ENCODE measurements around the gene EME1. TPM values are rescaled to one million over a fixed set of nuclear protein-coding genes. Genes with fewer than 3 reads are reported as not detected.

The EME1 gene
- total and polyA plus RNA-seq, 2 of the 4 experiments (the other 2 are of a cell fraction), result 9.1 to 9.4 TPM

DNA sequence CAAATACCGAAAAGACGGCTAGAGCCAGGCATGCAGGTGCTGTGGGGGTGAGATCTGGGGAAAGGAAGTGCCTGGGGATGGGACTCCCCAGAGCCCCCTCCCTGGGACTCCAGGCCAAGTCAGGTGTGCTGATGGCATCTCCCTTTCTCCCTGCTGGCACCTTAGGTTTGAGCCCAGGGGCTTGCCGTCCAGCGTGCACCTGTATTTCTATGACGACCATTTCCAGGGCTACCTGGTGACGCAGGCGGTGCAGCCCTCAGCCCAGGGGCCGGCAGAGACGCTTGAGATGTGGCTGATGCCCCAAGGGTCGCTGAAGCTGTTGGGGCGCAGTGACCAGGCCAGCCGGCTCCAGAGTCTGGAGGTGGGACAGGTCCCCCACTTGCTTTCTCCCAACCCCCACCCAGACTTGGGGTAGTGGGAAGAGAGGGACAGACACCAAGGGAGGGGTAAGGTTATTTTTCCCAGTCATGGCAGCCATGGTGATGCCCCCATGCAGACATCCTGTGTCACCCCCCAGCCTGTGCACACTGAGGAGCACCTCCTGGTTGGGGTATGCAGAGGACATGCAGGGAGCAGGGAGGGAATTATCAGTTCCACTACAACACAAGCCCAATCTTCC lies 16.0 kb upstream of the EME1 start:
- H3K79me1 ChIP-seq (ENCODE audit: low read depth in 1 of 2, low read length in 2 of 2), result peaks cover 3 to 15% of the 10 kb centered on the region in 2 experiments; a peak in 2 of 4 replicates
- BruUV-seq (replicated peaks), result no TSS peak
- in situ Hi-C loops (cut with MboI; ENCODE audit: low sequenced_read_pairs), result no loop called here
- no peak overlapping the region for H3K4ac ChIP-seq (ENCODE audit: low read depth, low read length)
- no peaks in the 10 kb centered on the region for H3K4me1 ChIP-seq (ENCODE audit: control insufficient read depth, insufficient read depth, low read length)
- no peak overlapping the region for H3K14ac ChIP-seq (replicated peaks; ENCODE audit: low read depth, low read length)
- no peak overlapping the region for H2AK9ac ChIP-seq (replicated peaks; ENCODE audit: low read depth, low read length, poor library complexity)
- no peak overlapping the region for H2BK15ac ChIP-seq (ENCODE audit: low read depth, low read length)
- H4K91ac ChIP-seq (ENCODE audit: insufficient read depth, low read depth, low read length), result no peak overlapping the region
- dilution Hi-C loops (cut with HindIII; ENCODE audit: low sequenced_read_pairs, unreplicated experiment), result no loop called here
- no peak overlapping the region for H3K27ac ChIP-seq (ENCODE audit: insufficient read depth, low read length)
- H2AFZ ChIP-seq (replicated peaks; ENCODE audit: low read length, poor library complexity), result no peak overlapping the region
- no peak for TF ChIP-seq POLR2A (IDR thresholded peaks at IDR 0.05; ENCODE audit: low read depth, low read length)
- TF ChIP-seq USF2 (IDR thresholded peaks at IDR 0.05; ENCODE audit: low read depth, low read length), result no peak
- no peak for TF ChIP-seq MAZ (IDR thresholded peaks at IDR 0.05; ENCODE audit: borderline replicate concordance, low read depth, low read length)
- no peak for TF ChIP-seq FOS (IDR thresholded peaks at IDR 0.05; ENCODE audit: low read depth, low read length)
- TF ChIP-seq RCOR1 (IDR thresholded peaks at IDR 0.05; ENCODE audit: insufficient replicate concordance, low read length), result no peak
- TF ChIP-seq BHLHE40 (IDR thresholded peaks at IDR 0.05; ENCODE audit: low read depth, low read length), result no peak
- TF ChIP-seq RFX5 (IDR thresholded peaks at IDR 0.05; ENCODE audit: low read depth, low read length), result no peak
- TF ChIP-seq CEBPB (IDR thresholded peaks at IDR 0.05; ENCODE audit: low read depth, low read length), result no peak
- no peak for TF ChIP-seq RAD21 (IDR thresholded peaks at IDR 0.05; ENCODE audit: low read length)
- no peak for TF ChIP-seq SMC3 (IDR thresholded peaks at IDR 0.05; ENCODE audit: low read depth, low read length)
- no peak for TF ChIP-seq NFE2L2 (IDR thresholded peaks at IDR 0.05; ENCODE audit: low read depth, low read length)
- no peak for TF ChIP-seq MAFK (IDR thresholded peaks at IDR 0.05; ENCODE audit: low read depth, low read length)
- TF ChIP-seq, protein P1, sequence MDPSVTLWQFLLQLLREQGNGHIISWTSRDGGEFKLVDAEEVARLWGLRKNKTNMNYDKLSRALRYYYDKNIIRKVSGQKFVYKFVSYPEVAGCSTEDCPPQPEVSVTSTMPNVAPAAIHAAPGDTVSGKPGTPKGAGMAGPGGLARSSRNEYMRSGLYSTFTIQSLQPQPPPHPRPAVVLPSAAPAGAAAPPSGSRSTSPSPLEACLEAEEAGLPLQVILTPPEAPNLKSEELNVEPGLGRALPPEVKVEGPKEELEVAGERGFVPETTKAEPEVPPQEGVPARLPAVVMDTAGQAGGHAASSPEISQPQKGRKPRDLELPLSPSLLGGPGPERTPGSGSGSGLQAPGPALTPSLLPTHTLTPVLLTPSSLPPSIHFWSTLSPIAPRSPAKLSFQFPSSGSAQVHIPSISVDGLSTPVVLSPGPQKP (IDR thresholded peaks at IDR 0.05; ENCODE audit: borderline replicate concordance, low read depth, low read length), result no peak
- TF ChIP-seq MXI1 (IDR thresholded peaks at IDR 0.05; ENCODE audit: borderline replicate concordance, low read depth, low read length), result no peak
- no peak for TF ChIP-seq CTCF (conservative IDR thresholded peaks at IDR 0.05; ENCODE audit: low read depth, low read length)
- TF ChIP-seq CHD1 (IDR thresholded peaks at IDR 0.05; ENCODE audit: low read depth, low read length), result no peak
- no peak overlapping the region for H2BK20ac ChIP-seq (ENCODE audit: low read depth, low read length)
- H3K4me3 ChIP-seq (ENCODE audit: insufficient read depth, low read depth, low read length), result no peak overlapping the region
- H3K27me3 ChIP-seq (ENCODE audit: control insufficient read depth, insufficient read depth, low read length), result no peaks in the 10 kb centered on the region
- no peak overlapping the region for H3K4me2 ChIP-seq (ENCODE audit: low read depth, low read length)
- no peak overlapping the region for H2BK5ac ChIP-seq (ENCODE audit: low read depth, low read length, poor library complexity, severe bottlenecking)
- no peak overlapping the region for H3K23ac ChIP-seq (ENCODE audit: low read depth, low read length)
- intact Hi-C loops (cut with micrococcal nuclease), result no loop called here
- no peak overlapping the region for H2AK5ac ChIP-seq (ENCODE audit: low read depth, low read length)
- ChIA-PET POLR2A (ENCODE audit: unreplicated experiment) (no interaction called here), CTCF (no interaction called here)
- H4K5ac ChIP-seq (ENCODE audit: low read depth, low read length), result no peak overlapping the region
- H3K36me3 ChIP-seq (ENCODE audit: control insufficient read depth, insufficient read depth, low read length), result peaks cover 69% of the 10 kb centered on the region
- ATAC-seq (ENCODE audit: low read depth), result no peak
- 100% methylated on average over 1 of the region's 12 CpGs; no CpG with 5 or more reads in 1 of the 2 experiments for WGBS, 2 experiments (ENCODE audit: extremely low coverage in 2 of 2, insufficient read length in 1 of 2)
- no peak overlapping the region for H3K9ac ChIP-seq (ENCODE audit: low read depth, low read length)
- peaks cover 12% of the 10 kb centered on the region for H4K20me1 ChIP-seq (ENCODE audit: insufficient read depth, low read length)
- H3K9me1 ChIP-seq (ENCODE audit: insufficient read depth, low read length), result peaks cover 7% of the 10 kb centered on the region; the same call in 1 of the 2 replicates
- H2BK120ac ChIP-seq (ENCODE audit: low read depth, low read length), result no peak overlapping the region
- H3K18ac ChIP-seq (ENCODE audit: low read depth, low read length), result no peak overlapping the region
- DNase-seq, result no peak
- H3K9me3 ChIP-seq (ENCODE audit: control insufficient read depth, insufficient read depth, low read length), result no peaks in the 10 kb centered on the region
- no peak overlapping the region for H4K8ac ChIP-seq (ENCODE audit: low read depth in 2 of 2, low read length in 2 of 2)
- no peak overlapping the region for H3K56ac ChIP-seq (ENCODE audit: extremely low read depth, insufficient read depth, low read length)
